BJ (cell line): ENCODE data around the gene CANT1. TPM values are rescaled to one million over a fixed set of nuclear protein-coding genes. Genes with fewer than 3 reads are reported as not detected.

Source experiments
- CTCF ChIA-PET: fragments of 350-600 bp; formaldehyde crosslinking; extraction: SDS; loops from one replicate; lab custom pipeline; 2021; ENCODE audit warnings: antibody characterized with exemption, inconsistent platforms; lab: Yijun Ruan, JAX
- POLR2A ChIA-PET: fragments of 300-600 bp; sonication (Branson Sonifier 250); formaldehyde crosslinking; extraction: SDS; loops from one replicate; lab custom pipeline; 2021; ENCODE audit warnings: antibody characterized with exemption; lab: Charles Lee
- DNase-seq: peaks from one replicate; pipeline ENCODE4 v3.0.0-alpha.2; 2011; ENCODE audit warnings: low read depth
- H3K27me3 ChIP-seq: 2 replicates; pipeline ENCODE4 v1.6.0; 2011; ENCODE audit warnings: low read length; ENCODE audit not compliant: control insufficient read depth, insufficient read depth
- H3K36me3 ChIP-seq: 2 replicates; pipeline ENCODE4 v1.5.1; 2011; ENCODE audit warnings: low read length; ENCODE audit not compliant: control insufficient read depth, insufficient read depth
- H3K4me3 ChIP-seq: 2 replicates; pipeline ENCODE4 v1.5.1; 2011; ENCODE audit warnings: low read depth, mild to moderate bottlenecking, control low read depth, low read length
- CTCF ChIP-seq: IDR thresholded peaks from 2 replicates; pipeline ENCODE4 v1.5.1; 2011; ENCODE audit warnings: low read depth, mild to moderate bottlenecking, control low read depth, inconsistent platforms, low read length, moderate library complexity; ENCODE audit not compliant: insufficient read depth
- polyA plus RNA-seq: library from polyadenylated mRNA; depleted of rRNA; stranded (reverse); fragments of >200 nt; gene quantifications from 2 replicates; pipeline ENCODE4 v1.2.3, GENCODE V29; 2011

Gene CANT1
- polyA plus RNA-seq, 1 experiment: 83.5 TPM

GRCh38 chr17:79053251-79053925 lies 43.8 kb upstream of the CANT1 start:
- DNase-seq: no peak
- ChIA-PET CTCF (interaction anchor here (0.7 to 1.4 kb wide), 4 partner anchors 9 to 339 kb away, joined by 4 to 9 read pairs (median 4); no protein-coding TSS in a partner anchor), POLR2A (no interaction called here)
- H3K27me3 ChIP-seq: no peaks in the 10 kb centered on the region; the same call in 1 of the 2 replicates
- no peaks in the 10 kb centered on the region for H3K36me3 ChIP-seq
- H3K4me3 ChIP-seq: no peak overlapping the region
- TF ChIP-seq CTCF: no peak

GRCh38 chr17:79052131-79052530 lies 42.6 kb upstream of the CANT1 start:
- Histone ChIP-seq H3K36me3 (peaks cover 2% of the 10 kb centered on the region; the same call in 1 of the 2 replicates), H3K27me3 (no peaks in the 10 kb centered on the region; the same call in 1 of the 2 replicates), H3K4me3 (no peak overlapping the region)
- ChIA-PET CTCF (interaction anchor here (1.3 to 4.3 kb wide), 3 partner anchors 30 to 339 kb away, joined by 4 to 20 read pairs (median 7); no protein-coding TSS in a partner anchor), POLR2A (no interaction called here)
- DNase-seq: no peak
- TF ChIP-seq CTCF: no peak

- CTCF ChIA-PET: interaction anchor here (0.5 to 4.3 kb wide), 5 partner anchors 9 to 340 kb away, joined by 3 to 20 read pairs (median 4); no protein-coding TSS in a partner anchor
- Histone ChIP-seq H3K36me3 (peaks cover 2% of the 10 kb centered on the region; the same call in 1 of the 2 replicates), H3K4me3 (no peak overlapping the region), H3K27me3 (no peaks in the 10 kb centered on the region; the same call in 1 of the 2 replicates)
- POLR2A ChIA-PET: interaction anchor here (0.6 kb wide), 1 partner anchor 8 kb away, joined by 13 read pairs; no protein-coding TSS in a partner anchor
- no peak for DNase-seq
- TF ChIP-seq CTCF: no peak
Measured at GRCh38 chr17:79051306-79051705, 41.7 kb upstream of the CANT1 start.

- TF ChIP-seq CTCF: no peak
- ChIA-PET POLR2A (no interaction called here), CTCF (interaction anchor here (0.5 to 4.3 kb wide), 6 partner anchors 8 to 342 kb away, joined by 3 to 23 read pairs (median 4); no protein-coding TSS in a partner anchor)
- H3K36me3 ChIP-seq: peaks cover 2% of the 10 kb centered on the region; the same call in 1 of the 2 replicates
- no peaks in the 10 kb centered on the region; the same call in 1 of the 2 replicates for H3K27me3 ChIP-seq
- no peak overlapping the region for H3K4me3 ChIP-seq
- no peak for DNase-seq
Measured at GRCh38 chr17:79050551-79050950, 41.0 kb upstream of the CANT1 start.

GRCh38 chr17:79049821-79050220 lies 40.3 kb upstream of the CANT1 start:
- Histone ChIP-seq H3K4me3 (no peak overlapping the region), H3K27me3 (no peaks in the 10 kb centered on the region; the same call in 1 of the 2 replicates), H3K36me3 (peaks cover 2% of the 10 kb centered on the region; the same call in 1 of the 2 replicates)
- ChIA-PET POLR2A (interaction anchor here (0.6 kb wide), 1 partner anchor 40 kb away, joined by 4 read pairs; the partner anchor contains the start of gene CANT1), CTCF (interaction anchor here (1.4 to 4.3 kb wide), 4 partner anchors 9 to 343 kb away, joined by 4 to 23 read pairs (median 12); no protein-coding TSS in a partner anchor)
- no peak for DNase-seq
- no peak for TF ChIP-seq CTCF
